Liver (tissue), 9 donors: ENCODE results near the gene MYO18B. TPM values are rescaled to one million over a fixed set of nuclear protein-coding genes. Genes with fewer than 3 reads are reported as not detected.
"Not testable (repeated sequence)": the region's sequence is repeated elsewhere in the genome, so short reads cannot be mapped to it uniquely, and the experiment has no call there.

Source experiments
- DNase-seq: peaks from one replicate; pipeline ENCODE4 v3.0.0-alpha.2; 2017; ENCODE audit warnings: low spot score
- H3K27ac ChIP-seq, 2 donors: one replicate each; pipeline ENCODE4 v1.7.0; 2013; ENCODE audit warnings: inconsistent platforms in 2 of 2, low read length in 2 of 2, control low read depth in 1 of 2, low read depth in 1 of 2, mild to moderate bottlenecking in 1 of 2
- H3K27me3 ChIP-seq, 4 donors: one replicate each; pipeline versions ENCODE4 v1.6.1 to v1.7.0; 2013; ENCODE audit warnings: low read length in 3 of 4, inconsistent platforms in 1 of 4, mild to moderate bottlenecking in 1 of 4, moderate library complexity in 1 of 4; ENCODE audit not compliant: control insufficient read depth in 4 of 4, insufficient read depth in 4 of 4
- H3K36me3 ChIP-seq, 4 donors: one replicate each; pipeline versions ENCODE4 v1.6.1 to v1.7.0; 2013; ENCODE audit warnings: low read length in 3 of 4, mild to moderate bottlenecking in 3 of 4, low read depth in 1 of 4, moderate library complexity in 1 of 4; ENCODE audit not compliant: control insufficient read depth in 4 of 4, insufficient read depth in 3 of 4
- H3K4me1 ChIP-seq, 4 donors: one replicate each; pipeline versions ENCODE4 v1.6.1 to v1.7.0; 2013; ENCODE audit warnings: low read length in 3 of 4, mild to moderate bottlenecking in 3 of 4, moderate library complexity in 1 of 4; ENCODE audit not compliant: control insufficient read depth in 4 of 4, insufficient read depth in 4 of 4
- H3K4me3 ChIP-seq, 3 donors: one replicate each; pipeline versions ENCODE4 v1.6.1 to v1.7.0; 2013; ENCODE audit warnings: low read length in 3 of 3, control low read depth in 1 of 3, low read depth in 1 of 3, mild to moderate bottlenecking in 1 of 3
- H3K9ac ChIP-seq, 2 donors: one replicate each; pipeline ENCODE4 v1.7.0; 2013; ENCODE audit warnings: low read length in 2 of 2, mild to moderate bottlenecking in 2 of 2, moderate library complexity in 2 of 2, control low read depth in 1 of 2, low read depth in 1 of 2
- H3K9me3 ChIP-seq, 4 donors: one replicate each; pipeline versions ENCODE4 v1.6.1 to v1.7.0; 2013; ENCODE audit warnings: low read length in 3 of 4; ENCODE audit not compliant: control insufficient read depth in 4 of 4
- ATF3 ChIP-seq: IDR thresholded peaks from 2 replicates; pipeline ENCODE4 v1.6.1; 2016; ENCODE audit warnings: antibody characterized with exemption
- EGR1 ChIP-seq, 2 donors: IDR thresholded peaks; 2 replicates each; pipeline ENCODE4 v1.6.1; 2016 to 2018; ENCODE audit warnings: antibody characterized with exemption in 2 of 2, low read depth in 2 of 2
- FOXA1 ChIP-seq: IDR thresholded peaks from 2 replicates; pipeline ENCODE4 v1.6.1; 2016; ENCODE audit warnings: antibody characterized with exemption
- FOXA2 ChIP-seq: IDR thresholded peaks from 2 replicates; pipeline ENCODE4 v1.6.1; 2016; ENCODE audit warnings: antibody characterized with exemption
- GABPA ChIP-seq, 2 donors: IDR thresholded peaks in 1 of 2; conservative IDR thresholded peaks in 1 of 2; 2 replicates each; pipeline ENCODE4 v1.6.1; 2016; ENCODE audit warnings: antibody characterized with exemption in 2 of 2, mild to moderate bottlenecking in 1 of 2, moderate library complexity in 1 of 2
- HNF4A ChIP-seq, 2 donors: conservative IDR thresholded peaks; 2 replicates each; pipeline ENCODE4 v1.6.1; 2016; ENCODE audit warnings: antibody characterized with exemption in 2 of 2, mild to moderate bottlenecking in 2 of 2
- HNF4G ChIP-seq: IDR thresholded peaks from 2 replicates; pipeline ENCODE4 v1.6.1; 2016; ENCODE audit warnings: antibody characterized with exemption
- JUND ChIP-seq, 2 donors: IDR thresholded peaks; 2 replicates each; pipeline ENCODE4 v1.6.1; 2016; ENCODE audit warnings: antibody characterized with exemption in 2 of 2
- NR2F2 ChIP-seq: IDR thresholded peaks from 2 replicates; pipeline ENCODE4 v1.6.1; 2016; ENCODE audit warnings: antibody characterized with exemption
- RAD21 ChIP-seq, 2 donors: IDR thresholded peaks; 2 replicates each; pipeline ENCODE4 v1.6.1; 2016; ENCODE audit warnings: antibody characterized with exemption in 2 of 2, mild to moderate bottlenecking in 2 of 2
- RXRA ChIP-seq, 2 donors: IDR thresholded peaks; 2 replicates each; pipeline ENCODE4 v1.6.1; 2017 to 2018; ENCODE audit warnings: antibody characterized with exemption in 2 of 2, mild to moderate bottlenecking in 1 of 2
- SP1 ChIP-seq: IDR thresholded peaks from 2 replicates; pipeline ENCODE4 v1.6.1; 2018; ENCODE audit warnings: antibody characterized with exemption, mild to moderate bottlenecking
- TAF1 ChIP-seq: conservative IDR thresholded peaks from 2 replicates; pipeline ENCODE4 v1.6.1; 2016; ENCODE audit warnings: antibody characterized with exemption, mild to moderate bottlenecking
- YY1 ChIP-seq: IDR thresholded peaks from 2 replicates; pipeline ENCODE4 v1.6.1; 2016; ENCODE audit warnings: antibody characterized with exemption, mild to moderate bottlenecking
- ZBTB33 ChIP-seq: IDR thresholded peaks from 2 replicates; pipeline ENCODE4 v1.6.1; 2016; ENCODE audit warnings: antibody characterized with exemption
- WGBS: extraction: QIAGEN DNeasy Blood & Tissue Kit; methylation state at CpG from one replicate; pipeline ENCODE4 v1.1.7; 2013; 5-methylcytosine and 5-hydroxymethylcytosine counted together
- polyA plus RNA-seq, 2 donors: library from polyadenylated mRNA; stranded (reverse) in 1 of 2; unstranded in 1 of 2; fragments of 200-250 nt in 1 of 2; fragments of >200 nt in 1 of 2; fragmentation: Nextera tagmentation in 1 of 2; extraction: Ambion mirVana in 1 of 2; gene quantifications; one replicate each; pipeline versions ENCODE4 v1.2.1 to v1.2.3, GENCODE V29; 2013 to 2015
- total RNA-seq, 2 donors: library from RNA; depleted of rRNA; stranded (reverse); fragments of >200 nt; gene quantifications; one replicate each; pipeline ENCODE4 v1.2.3, GENCODE V29; 2014
- TF ChIP-seq, protein P1 (sequence below): IDR thresholded peaks from 2 replicates; pipeline ENCODE4 v1.6.1; 2016; ENCODE audit warnings: antibody characterized with exemption, mild to moderate bottlenecking
- TF ChIP-seq, protein P2 (sequence below): fragments of 150-350 bp; IDR thresholded peaks from 2 replicates; pipeline ENCODE4 v1.5.1; 2017; ENCODE audit warnings: improper control_type of control experiment, low read depth, low read length; ENCODE audit not compliant: missing input control
- TF ChIP-seq, protein P3 (sequence below): IDR thresholded peaks from 2 replicates; pipeline ENCODE4 v1.6.1; 2016; ENCODE audit warnings: antibody characterized with exemption
- donor health status: healthy.
- donor health status: healthy.
- donor health status: healthy.
- donor health status: healthy.
- donor health status: healthy.

Gene MYO18B
- total and polyA plus RNA-seq, 4 donors, result under 0.01 to 4.2 (median 0.02) TPM; not detected in 1

- TF ChIP-seq RAD21 (IDR thresholded peaks at IDR 0.05) (no peak), FOXA1 (no peak), EGR1 (IDR thresholded peaks at IDR 0.05; ENCODE audit: low read depth in 2 of 2) (no peak), SP1 (no peak), HNF4G (no peak), ZBTB33 (no peak), JUND (IDR thresholded peaks at IDR 0.05) (no peak), YY1 (no peak), HNF4A (conservative IDR thresholded peaks at IDR 0.05) (no peak), NR2F2 (no peak), FOXA2 (no peak), GABPA (IDR thresholded peaks at IDR 0.05 in 1 of 2, conservative IDR thresholded peaks at IDR 0.05 in 1 of 2) (no peak), TAF1 (no peak), ATF3 (no peak), RXRA (IDR thresholded peaks at IDR 0.05) (no peak)
- TF ChIP-seq, protein P1, sequence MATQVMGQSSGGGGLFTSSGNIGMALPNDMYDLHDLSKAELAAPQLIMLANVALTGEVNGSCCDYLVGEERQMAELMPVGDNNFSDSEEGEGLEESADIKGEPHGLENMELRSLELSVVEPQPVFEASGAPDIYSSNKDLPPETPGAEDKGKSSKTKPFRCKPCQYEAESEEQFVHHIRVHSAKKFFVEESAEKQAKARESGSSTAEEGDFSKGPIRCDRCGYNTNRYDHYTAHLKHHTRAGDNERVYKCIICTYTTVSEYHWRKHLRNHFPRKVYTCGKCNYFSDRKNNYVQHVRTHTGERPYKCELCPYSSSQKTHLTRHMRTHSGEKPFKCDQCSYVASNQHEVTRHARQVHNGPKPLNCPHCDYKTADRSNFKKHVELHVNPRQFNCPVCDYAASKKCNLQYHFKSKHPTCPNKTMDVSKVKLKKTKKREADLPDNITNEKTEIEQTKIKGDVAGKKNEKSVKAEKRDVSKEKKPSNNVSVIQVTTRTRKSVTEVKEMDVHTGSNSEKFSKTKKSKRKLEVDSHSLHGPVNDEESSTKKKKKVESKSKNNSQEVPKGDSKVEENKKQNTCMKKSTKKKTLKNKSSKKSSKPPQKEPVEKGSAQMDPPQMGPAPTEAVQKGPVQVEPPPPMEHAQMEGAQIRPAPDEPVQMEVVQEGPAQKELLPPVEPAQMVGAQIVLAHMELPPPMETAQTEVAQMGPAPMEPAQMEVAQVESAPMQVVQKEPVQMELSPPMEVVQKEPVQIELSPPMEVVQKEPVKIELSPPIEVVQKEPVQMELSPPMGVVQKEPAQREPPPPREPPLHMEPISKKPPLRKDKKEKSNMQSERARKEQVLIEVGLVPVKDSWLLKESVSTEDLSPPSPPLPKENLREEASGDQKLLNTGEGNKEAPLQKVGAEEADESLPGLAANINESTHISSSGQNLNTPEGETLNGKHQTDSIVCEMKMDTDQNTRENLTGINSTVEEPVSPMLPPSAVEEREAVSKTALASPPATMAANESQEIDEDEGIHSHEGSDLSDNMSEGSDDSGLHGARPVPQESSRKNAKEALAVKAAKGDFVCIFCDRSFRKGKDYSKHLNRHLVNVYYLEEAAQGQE, result no peak
- TF ChIP-seq, protein P2, sequence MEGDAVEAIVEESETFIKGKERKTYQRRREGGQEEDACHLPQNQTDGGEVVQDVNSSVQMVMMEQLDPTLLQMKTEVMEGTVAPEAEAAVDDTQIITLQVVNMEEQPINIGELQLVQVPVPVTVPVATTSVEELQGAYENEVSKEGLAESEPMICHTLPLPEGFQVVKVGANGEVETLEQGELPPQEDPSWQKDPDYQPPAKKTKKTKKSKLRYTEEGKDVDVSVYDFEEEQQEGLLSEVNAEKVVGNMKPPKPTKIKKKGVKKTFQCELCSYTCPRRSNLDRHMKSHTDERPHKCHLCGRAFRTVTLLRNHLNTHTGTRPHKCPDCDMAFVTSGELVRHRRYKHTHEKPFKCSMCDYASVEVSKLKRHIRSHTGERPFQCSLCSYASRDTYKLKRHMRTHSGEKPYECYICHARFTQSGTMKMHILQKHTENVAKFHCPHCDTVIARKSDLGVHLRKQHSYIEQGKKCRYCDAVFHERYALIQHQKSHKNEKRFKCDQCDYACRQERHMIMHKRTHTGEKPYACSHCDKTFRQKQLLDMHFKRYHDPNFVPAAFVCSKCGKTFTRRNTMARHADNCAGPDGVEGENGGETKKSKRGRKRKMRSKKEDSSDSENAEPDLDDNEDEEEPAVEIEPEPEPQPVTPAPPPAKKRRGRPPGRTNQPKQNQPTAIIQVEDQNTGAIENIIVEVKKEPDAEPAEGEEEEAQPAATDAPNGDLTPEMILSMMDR, result no peak
- TF ChIP-seq, protein P3, sequence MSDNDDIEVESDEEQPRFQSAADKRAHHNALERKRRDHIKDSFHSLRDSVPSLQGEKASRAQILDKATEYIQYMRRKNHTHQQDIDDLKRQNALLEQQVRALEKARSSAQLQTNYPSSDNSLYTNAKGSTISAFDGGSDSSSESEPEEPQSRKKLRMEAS, result no peak
- H3K27ac ChIP-seq, result no peak overlapping the region
- no peak overlapping the region for H3K9ac ChIP-seq
- no peaks in the 10 kb centered on the region for H3K9me3 ChIP-seq
- DNase-seq, result no peak
- no peak overlapping the region for H3K4me3 ChIP-seq
- H3K27me3 ChIP-seq, result peaks cover 0 to 7% (median 0%) of the 10 kb centered on the region in 4 donors
- 63% methylated on average over 3 of the region's 3 CpGs for WGBS
- no peaks in the 10 kb centered on the region for H3K36me3 ChIP-seq
- no peaks in the 10 kb centered on the region for H3K4me1 ChIP-seq
Measured at GRCh38 chr22:25979968-25980367, 238.0 kb downstream of the MYO18B start.

DNA sequence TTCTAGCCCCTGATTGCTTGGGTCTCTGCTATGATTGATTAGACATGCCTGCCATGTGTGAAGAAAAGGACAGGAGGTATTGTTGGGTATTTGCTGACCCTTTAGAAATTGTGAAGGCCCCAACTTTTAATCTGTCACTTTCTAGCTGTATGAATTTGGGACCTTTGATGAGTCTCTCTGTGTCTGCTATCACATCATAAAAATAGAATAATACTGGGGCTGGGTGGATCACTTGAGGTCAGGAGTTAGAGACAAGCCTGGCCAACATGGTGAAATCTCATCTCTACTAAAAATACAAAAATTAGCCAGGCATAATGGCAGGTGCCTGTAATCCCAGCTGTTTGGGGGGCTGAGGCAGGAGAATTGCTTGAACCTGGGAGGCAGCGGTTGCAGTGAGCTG is 242.9 kb downstream of the MYO18B start:
- H3K9ac ChIP-seq, H3K9me3 ChIP-seq, H3K4me3 ChIP-seq, H3K36me3 ChIP-seq, H3K4me1 ChIP-seq, H3K27ac ChIP-seq, DNase-seq: not testable (repeated sequence)
- H3K27me3 ChIP-seq, result peaks cover 0 to 11% (median 0%) of the 10 kb centered on the region in 4 donors
- WGBS, result 95% methylated on average over 1 of the region's 1 CpG
